GM23338 (cell line): ENCODE results near the gene TGM2. TPM values are rescaled to one million over a fixed set of nuclear protein-coding genes. Genes with fewer than 3 reads are reported as not detected.

ENCODE experiments used
- ATAC-seq: fragments of 200-7000 bp; cut with Tn5 transposase; 3 replicates; pipeline ENCODE4 v1.9.1; 2020
- DNase-seq: peaks from one replicate; pipeline ENCODE4 v3.0.0-alpha.2; 2015; ENCODE audit warnings: low spot score
- H2AFZ ChIP-seq: fragments of 200-600 bp; sonication (generic); 2 replicates; pipeline ENCODE4 v1.8.0; 2016; ENCODE audit warnings: antibody characterized with exemption, mild to moderate bottlenecking, moderate library complexity
- H3F3A ChIP-seq: fragments of 200-600 bp; sonication (generic); replicated peaks from 2 replicates; pipeline ENCODE4 v1.8.0; 2017; ENCODE audit warnings: antibody characterized with exemption, mixed run types, low read depth
- H3K27ac ChIP-seq: fragments of 200-600 bp; sonication (generic); 2 replicates; pipeline ENCODE4 v1.6.1; 2016; ENCODE audit warnings: low read depth
- H3K27me3 ChIP-seq: fragments of 200-600 bp; sonication (generic); 2 replicates; pipeline ENCODE4 v1.8.0; 2016; ENCODE audit warnings: mild to moderate bottlenecking, mixed run types, moderate library complexity; ENCODE audit not compliant: insufficient read depth
- H3K36me3 ChIP-seq: fragments of 200-600 bp; sonication (generic); 2 replicates; pipeline ENCODE4 v1.8.0; 2016; ENCODE audit warnings: mild to moderate bottlenecking; ENCODE audit not compliant: insufficient read depth
- H3K4me1 ChIP-seq: fragments of 200-600 bp; sonication (generic); 2 replicates; pipeline ENCODE4 v1.8.0; 2016; ENCODE audit warnings: mild to moderate bottlenecking, moderate library complexity; ENCODE audit not compliant: insufficient read depth
- H3K4me2 ChIP-seq: fragments of 200-600 bp; sonication (generic); 2 replicates; pipeline ENCODE4 v1.7.1; 2017; ENCODE audit warnings: mixed run types
- H3K4me3 ChIP-seq: fragments of 200-600 bp; sonication (generic); 2 replicates; pipeline ENCODE4 v1.6.1; 2016; ENCODE audit warnings: mixed run types
- H3K79me2 ChIP-seq: fragments of 200-600 bp; sonication (generic); replicated peaks from 2 replicates; pipeline ENCODE4 v1.8.0; 2017; ENCODE audit warnings: mild to moderate bottlenecking; ENCODE audit not compliant: insufficient read depth
- H3K9me2 ChIP-seq: fragments of 200-600 bp; sonication (generic); 2 replicates; pipeline ENCODE4 v1.8.0; 2017; ENCODE audit not compliant: insufficient read depth
- H4K20me1 ChIP-seq: fragments of 200-600 bp; sonication (generic); replicated peaks from 2 replicates; pipeline ENCODE4 v1.8.0; 2017; ENCODE audit warnings: mild to moderate bottlenecking; ENCODE audit not compliant: insufficient read depth
- H3K27ac Mint-ChIP-seq: 2 replicates; pipeline ENCODE4 v1.8.0; 2020; ENCODE audit warnings: inconsistent platforms, mild to moderate bottlenecking, moderate library complexity, mixed read lengths
- H3K27me3 Mint-ChIP-seq: 3 replicates; pipeline ENCODE4 v1.8.0; 2022; ENCODE audit warnings: low read depth, mild to moderate bottlenecking, moderate library complexity, mixed read lengths, inconsistent platforms; ENCODE audit not compliant: insufficient read depth, poor library complexity
- H3K36me3 Mint-ChIP-seq: 3 replicates; pipeline ENCODE4 v1.8.0; 2021; ENCODE audit warnings: low read depth, mild to moderate bottlenecking, inconsistent platforms, moderate library complexity, mixed read lengths
- H3K4me1 Mint-ChIP-seq: 3 replicates; pipeline ENCODE4 v1.8.0; 2020; ENCODE audit warnings: mild to moderate bottlenecking, inconsistent platforms, mixed read lengths
- H3K4me3 Mint-ChIP-seq: 3 replicates; pipeline ENCODE4 v1.8.0; 2021; ENCODE audit warnings: moderate library complexity, mild to moderate bottlenecking, inconsistent platforms, mixed read lengths
- H3K9me3 Mint-ChIP-seq: 3 replicates; pipeline ENCODE4 v1.8.0; 2020; ENCODE audit warnings: moderate library complexity, mild to moderate bottlenecking, inconsistent platforms, mixed read lengths
- CREB1 ChIP-seq: fragments of 250-450 bp; sonication (Bioruptor Pico); IDR thresholded peaks from 2 replicates; pipeline ENCODE4 v1.5.0; 2020; ENCODE audit warnings: low read depth, mild to moderate bottlenecking, moderate library complexity
- EZH2phosphoT487 ChIP-seq: fragments of 200-600 bp; sonication (generic); IDR thresholded peaks from one replicate; pipeline ENCODE4 v1.8.1; 2018; ENCODE audit warnings: antibody characterized with exemption; ENCODE audit not compliant: unreplicated experiment
- JUNB ChIP-seq: IDR thresholded peaks from one replicate; pipeline ENCODE4 v1.6.1; 2016; ENCODE audit warnings: antibody characterized with exemption; ENCODE audit not compliant: unreplicated experiment
- REST ChIP-seq: IDR thresholded peaks from one replicate; pipeline ENCODE4 v1.6.1; 2018; ENCODE audit warnings: antibody characterized with exemption; ENCODE audit not compliant: unreplicated experiment
- STAT1 ChIP-seq: IDR thresholded peaks from one replicate; pipeline ENCODE4 v1.6.1; 2016; ENCODE audit warnings: antibody characterized with exemption; ENCODE audit not compliant: unreplicated experiment
- ZNF114 ChIP-seq: fragments of 250-450 bp; sonication (Bioruptor Pico); IDR thresholded peaks from 2 replicates; pipeline ENCODE4 v1.5.0; 2020; ENCODE audit warnings: mild to moderate bottlenecking, moderate library complexity
- ZNF331 ChIP-seq: fragments of 250-450 bp; sonication (Bioruptor Pico); IDR thresholded peaks from 2 replicates; pipeline ENCODE4 v1.5.0; 2020; ENCODE audit warnings: low read depth, mild to moderate bottlenecking, moderate library complexity
- ZNF462 ChIP-seq: fragments of 250-450 bp; sonication (Bioruptor Pico); IDR thresholded peaks from 2 replicates; pipeline ENCODE4 v1.5.0; 2020; ENCODE audit warnings: mild to moderate bottlenecking, moderate library complexity
- polyA plus RNA-seq: library from polyadenylated mRNA; unstranded; fragments of >200 nt; fragmentation: Nextera tagmentation; extraction: Ambion mirVana; gene quantifications from 2 replicates; pipeline ENCODE4 v1.2.1, GENCODE V29; 2016
- total RNA-seq: library from RNA; depleted of rRNA; stranded (reverse); fragments of >200 nt; shearing (Covaris generic); gene quantifications from 2 replicates; pipeline ENCODE4 v1.2.3, GENCODE V29; 2014
- TF ChIP-seq, protein P1 (sequence below): IDR thresholded peaks from 2 replicates; pipeline ENCODE4 v1.6.1; 2016; ENCODE audit warnings: antibody characterized with exemption
- TF ChIP-seq, protein P2 (sequence below), 2 experiments: fragments of 200-600 bp in 1 of 2; sonication (generic) in 1 of 2; conservative IDR thresholded peaks; 2 replicates each; pipeline versions ENCODE4 v1.5.1 to v1.6.1; 2016 to 2017; ENCODE audit warnings: antibody characterized with exemption in 2 of 2, low read depth in 2 of 2, mild to moderate bottlenecking in 2 of 2, moderate library complexity in 1 of 2

The TGM2 gene
- total and polyA plus RNA-seq, 2 experiments from 2014 or later: 0.45 to 1.0 TPM

DNA sequence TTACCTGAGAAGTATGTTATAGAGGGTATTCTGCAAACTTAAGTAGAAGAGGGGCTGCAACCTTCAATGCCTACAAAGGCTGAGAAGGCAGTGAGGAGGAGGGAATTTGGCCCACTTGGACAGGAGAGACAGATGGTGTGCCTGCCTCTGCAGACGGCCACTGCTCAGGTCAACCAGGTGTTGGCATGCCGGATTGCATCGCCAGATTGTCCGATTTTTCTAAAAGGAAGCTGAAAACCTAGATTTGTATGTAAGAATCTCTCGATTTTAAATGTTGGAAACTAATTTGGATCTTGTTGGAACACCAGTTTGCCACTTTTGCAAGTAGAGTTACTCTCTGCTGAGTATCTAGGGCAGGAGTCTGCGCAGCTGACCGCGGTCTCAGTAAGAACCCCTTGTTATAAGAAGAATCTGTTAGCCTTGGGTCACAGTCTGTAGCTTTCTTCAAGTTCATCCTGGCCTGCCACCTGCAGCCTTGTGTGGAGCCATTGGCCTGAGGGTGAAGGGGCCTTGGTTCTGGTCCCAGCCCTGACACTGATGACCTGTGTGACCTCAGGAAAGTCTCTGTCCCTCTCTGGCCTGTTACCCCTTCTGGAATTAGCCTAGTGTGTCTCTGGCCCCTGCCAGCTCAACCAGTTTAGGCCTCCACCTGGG, 54.4 kb downstream of the TGM2 start (continued):
- TF ChIP-seq CREB1 (CRISPR knock-in tag) (no peak), ZNF114 (CRISPR knock-in tag) (no peak), EZH2phosphoT487 (no peak)
- TF ChIP-seq, protein P1, sequence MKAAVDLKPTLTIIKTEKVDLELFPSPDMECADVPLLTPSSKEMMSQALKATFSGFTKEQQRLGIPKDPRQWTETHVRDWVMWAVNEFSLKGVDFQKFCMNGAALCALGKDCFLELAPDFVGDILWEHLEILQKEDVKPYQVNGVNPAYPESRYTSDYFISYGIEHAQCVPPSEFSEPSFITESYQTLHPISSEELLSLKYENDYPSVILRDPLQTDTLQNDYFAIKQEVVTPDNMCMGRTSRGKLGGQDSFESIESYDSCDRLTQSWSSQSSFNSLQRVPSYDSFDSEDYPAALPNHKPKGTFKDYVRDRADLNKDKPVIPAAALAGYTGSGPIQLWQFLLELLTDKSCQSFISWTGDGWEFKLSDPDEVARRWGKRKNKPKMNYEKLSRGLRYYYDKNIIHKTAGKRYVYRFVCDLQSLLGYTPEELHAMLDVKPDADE: no peak

- H3F3A ChIP-seq: no peaks in the 10 kb centered on the region
- no peaks in the 10 kb centered on the region for H3K36me3 ChIP-seq
- peaks cover 5% of the 10 kb centered on the region; the same call in 1 of the 3 replicates for H3K4me1 Mint-ChIP-seq
- DNase-seq (no peak), ATAC-seq (no peak)
- no peak overlapping the region for H3K4me2 ChIP-seq
- H3K9me2 ChIP-seq: no peaks in the 10 kb centered on the region
- peaks cover 5% of the 10 kb centered on the region for H3K27me3 Mint-ChIP-seq
- H3K27me3 ChIP-seq: no peaks in the 10 kb centered on the region
- H3K27ac Mint-ChIP-seq: no peak overlapping the region
- H3K4me3 Mint-ChIP-seq: no peak overlapping the region
- H3K4me3 ChIP-seq: no peak overlapping the region
- no peaks in the 10 kb centered on the region for H3K4me1 ChIP-seq
- H3K27ac ChIP-seq: no peak overlapping the region
- H3K9me3 Mint-ChIP-seq: no peaks in the 10 kb centered on the region
- no peak overlapping the region for H2AFZ ChIP-seq
- no peaks in the 10 kb centered on the region for H4K20me1 ChIP-seq
- no peaks in the 10 kb centered on the region for H3K79me2 ChIP-seq
- no peaks in the 10 kb centered on the region for H3K36me3 Mint-ChIP-seq
- TF ChIP-seq ZNF462 (CRISPR knock-in tag): no peak
- no peak for TF ChIP-seq REST
- no peak for TF ChIP-seq CREB1 (CRISPR knock-in tag)
- no peak for TF ChIP-seq EZH2phosphoT487
- TF ChIP-seq, protein P2, sequence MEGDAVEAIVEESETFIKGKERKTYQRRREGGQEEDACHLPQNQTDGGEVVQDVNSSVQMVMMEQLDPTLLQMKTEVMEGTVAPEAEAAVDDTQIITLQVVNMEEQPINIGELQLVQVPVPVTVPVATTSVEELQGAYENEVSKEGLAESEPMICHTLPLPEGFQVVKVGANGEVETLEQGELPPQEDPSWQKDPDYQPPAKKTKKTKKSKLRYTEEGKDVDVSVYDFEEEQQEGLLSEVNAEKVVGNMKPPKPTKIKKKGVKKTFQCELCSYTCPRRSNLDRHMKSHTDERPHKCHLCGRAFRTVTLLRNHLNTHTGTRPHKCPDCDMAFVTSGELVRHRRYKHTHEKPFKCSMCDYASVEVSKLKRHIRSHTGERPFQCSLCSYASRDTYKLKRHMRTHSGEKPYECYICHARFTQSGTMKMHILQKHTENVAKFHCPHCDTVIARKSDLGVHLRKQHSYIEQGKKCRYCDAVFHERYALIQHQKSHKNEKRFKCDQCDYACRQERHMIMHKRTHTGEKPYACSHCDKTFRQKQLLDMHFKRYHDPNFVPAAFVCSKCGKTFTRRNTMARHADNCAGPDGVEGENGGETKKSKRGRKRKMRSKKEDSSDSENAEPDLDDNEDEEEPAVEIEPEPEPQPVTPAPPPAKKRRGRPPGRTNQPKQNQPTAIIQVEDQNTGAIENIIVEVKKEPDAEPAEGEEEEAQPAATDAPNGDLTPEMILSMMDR (conservative IDR thresholded peaks at IDR 0.05; ENCODE audit: low read depth in 2 of 2): no peak
- no peak for TF ChIP-seq ZNF331 (CRISPR knock-in tag)
- TF ChIP-seq JUNB: no peak
- no peak for TF ChIP-seq STAT1
These were observed 55.2 kb downstream of the TGM2 start for GRCh38 chr20:38109591-38110524.
